ENCODE results near the gene HACD1. TPM values are rescaled to one million over a fixed set of nuclear protein-coding genes. Genes with fewer than 3 reads are reported as not detected.
A peak's percentile ranks its signal among the peaks of the same experiment; 100 is the strongest.

HACD1 gene
- total and polyA plus RNA-seq, 10 of the 15 experiments (the other 5 are each of a cell fraction or from before 2014, with no cell fraction given): 0.22 to 1.5 (median 0.78) TPM; not detected in 1

DNA sequence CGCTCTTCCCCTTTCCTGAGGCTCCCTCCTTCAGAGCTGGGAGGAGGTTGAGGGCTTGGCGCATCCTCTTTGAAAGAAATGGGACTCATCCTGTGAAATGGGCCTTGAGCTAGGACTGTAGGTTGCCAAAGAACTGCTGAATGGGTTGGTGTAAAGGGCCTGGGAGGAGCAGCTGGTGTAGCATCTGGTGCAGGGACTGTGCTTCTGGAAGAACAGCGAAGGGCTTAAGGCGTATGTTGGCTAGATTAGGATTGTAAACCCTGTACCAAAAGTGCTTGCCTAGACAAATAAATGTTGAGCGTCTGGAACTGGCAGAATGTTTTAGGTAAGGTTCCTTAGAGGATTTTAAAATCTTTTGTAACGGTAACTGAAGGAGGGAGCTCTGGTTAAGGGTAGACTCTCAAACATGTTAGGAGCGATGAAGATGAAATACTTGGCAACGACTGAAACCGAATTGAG lies 27.3 kb upstream of the HACD1 start:
- Histone ChIP-seq H3K4me2 (ENCODE audit: control insufficient read depth, insufficient read depth) (peak overlapping the region; percentile 86), H2AFZ (ENCODE audit: control insufficient read depth, low read depth, low read length) (peak overlapping the region; percentile 80), H3K79me2 (ENCODE audit: control insufficient read depth, insufficient read depth, low read length) (peaks cover 69% of the 10 kb centered on the region), H3K4me1 (ENCODE audit: control insufficient read depth, insufficient read depth, low read length) (peaks cover 5% of the 10 kb centered on the region; the same call in 1 of the 2 replicates), H3K4me3 (peak overlapping the region; percentile 96), H3K9me3 (replicated peaks; ENCODE audit: control insufficient read depth, insufficient read depth, low read length) (peaks cover 3% of the 10 kb centered on the region; the same call in 2 of the 3 replicates), H3K9ac (ENCODE audit: control insufficient read depth, insufficient read depth, low read length) (peak overlapping the region; percentile 97), H3K27ac (ENCODE audit: control insufficient read depth, insufficient read depth) (peak overlapping the region; percentile 99), H4K20me1 (ENCODE audit: control insufficient read depth, insufficient read depth) (no peaks in the 10 kb centered on the region), H3K36me3 (ENCODE audit: control insufficient read depth in 2 of 2, insufficient read depth in 2 of 2, low read length in 1 of 2) (0 out of 4 replicates have a peak, but pooled peaks cover 0 to 4% of the 10 kb centered on the region in 2 experiments), H3K27me3 (replicated peaks in 1 of 2; ENCODE audit: control insufficient read depth in 2 of 2, insufficient read depth in 2 of 2, low read length in 1 of 2) (no peaks in the 10 kb centered on the region)
- intact Hi-C loops (cut with micrococcal nuclease; ENCODE audit: unreplicated experiment): loop anchor here (1.0 kb wide), 1 partner anchor 40 kb away; no protein-coding TSS in a partner anchor
- ATAC-seq (peak; percentile 52), DNase-seq (ENCODE audit: low read depth, low spot score) (no peak), FAIRE-seq (peak; percentile 75)
- ChIA-PET CTCF (interaction anchor here (0.6 to 4.0 kb wide), 12 partner anchors 9 to 96 kb away, joined by 3 to 12 read pairs (median 4); no protein-coding TSS in a partner anchor), RAD21 (ENCODE audit: unreplicated experiment) (interaction anchor here (0.7 to 2.4 kb wide), 13 partner anchors 8 to 237 kb away, joined by 3 to 14 read pairs (median 5); no protein-coding TSS in a partner anchor), POLR2A (interaction anchor here (0.6 to 2.1 kb wide), 13 partner anchors 8 to 1495 kb away, joined by 3 to 9 read pairs (median 3); no protein-coding TSS in a partner anchor), SMC1A (ENCODE audit: uncharacterized antibody, unreplicated experiment) (interaction anchor here (0.7 to 6.1 kb wide), 19 partner anchors 11 to 83 kb away, joined by 3 to 63 read pairs (median 7); partner anchors contain the start of gene HACD1)
- TF ChIP-seq MEF2B (IDR thresholded peaks at IDR 0.05; ENCODE audit: partially characterized antibody, poor library complexity, severe bottlenecking) (peak; percentile 3), RELA (IDR thresholded peaks at IDR 0.05; ENCODE audit: borderline replicate concordance, partially characterized antibody) (no peak), HDGF (IDR thresholded peaks at IDR 0.05) (no peak), ZNF687 (IDR thresholded peaks at IDR 0.05) (no peak), CBFB (IDR thresholded peaks at IDR 0.05; ENCODE audit: low read depth) (no peak), TCF12 (IDR thresholded peaks at IDR 0.05; ENCODE audit: low read depth, low read length) (0 out of 2 replicates have a peak, but pooled peaks have one; percentile 32), JUNB (IDR thresholded peaks at IDR 0.05) (no peak), SRF (IDR thresholded peaks at IDR 0.05; ENCODE audit: low read depth in 2 of 2, low read length in 2 of 2) (no peak), EZH2 (IDR thresholded peaks at IDR 0.05; ENCODE audit: borderline replicate concordance, control insufficient read depth, low read depth, low read length) (no peak), BMI1 (IDR thresholded peaks at IDR 0.05; ENCODE audit: borderline replicate concordance) (no peak), ZBTB40 (IDR thresholded peaks at IDR 0.05; ENCODE audit: borderline replicate concordance) (no peak), EED (IDR thresholded peaks at IDR 0.05; ENCODE audit: low read depth) (peak; percentile 14; the same call in 1 of the 2 replicates), ZBED1 (IDR thresholded peaks at IDR 0.05; ENCODE audit: borderline replicate concordance) (0 out of 2 replicates have a peak, but pooled peaks have one; percentile 13), JUND (IDR thresholded peaks at IDR 0.05; ENCODE audit: low read depth, low read length) (no peak), SUZ12 (IDR thresholded peaks at IDR 0.05; ENCODE audit: unreplicated experiment) (no peak)
- in situ Hi-C loops (cut with MboI): no loop called here
- WGBS (ENCODE audit: insufficient coverage, insufficient replicate concordance, low lambda C conversion rate, missing lambda C conversion rate): 5% methylated on average over 9 of the region's 9 CpGs
- BruUV-seq (replicated peaks): no TSS peak

Measured in GM12878 (cell line).